D721Med (cell line): ENCODE data around the gene FBXW5.

Source experiments
- DNase-seq: peaks from one replicate; pipeline ENCODE4 v3.0.0; 2011; ENCODE audit warnings: low spot score; ENCODE audit not compliant: insufficient read length
- FAIRE-seq: peaks from 2 replicates; lab custom pipeline; 2011; peaks lifted over from hg19 to GRCh38; lab: Jason Lieb, UNC
- TF ChIP-seq, protein P1 (sequence below): IDR thresholded peaks from 2 replicates; pipeline ENCODE4 v1.5.1; 2012; ENCODE audit warnings: mild to moderate bottlenecking, control low read depth; ENCODE audit not compliant: insufficient read depth; ENCODE audit errors: missing control alignments

The FBXW5 gene

DNA sequence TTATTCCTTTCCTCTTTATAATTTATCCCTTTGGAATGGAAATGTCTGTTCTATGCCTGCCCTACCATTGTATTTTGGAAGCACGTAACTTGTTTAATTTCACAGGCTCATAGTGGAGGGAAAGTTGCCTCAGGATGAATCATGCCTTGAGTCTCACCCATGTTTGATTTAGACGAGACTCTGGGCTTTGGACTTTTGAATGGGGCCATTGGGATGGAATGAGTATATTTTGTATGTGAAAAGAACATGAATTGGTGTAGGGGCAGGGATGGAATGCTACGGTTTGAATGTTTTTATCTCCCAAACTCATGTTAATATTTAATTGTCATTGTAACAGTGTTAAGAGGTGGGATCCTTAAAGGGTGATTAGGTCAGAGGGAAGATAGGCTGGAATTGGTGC lies 10.3 kb downstream of the FBXW5 start:
- DNase-seq (no peak), FAIRE-seq (no peak)
- TF ChIP-seq, protein P1, sequence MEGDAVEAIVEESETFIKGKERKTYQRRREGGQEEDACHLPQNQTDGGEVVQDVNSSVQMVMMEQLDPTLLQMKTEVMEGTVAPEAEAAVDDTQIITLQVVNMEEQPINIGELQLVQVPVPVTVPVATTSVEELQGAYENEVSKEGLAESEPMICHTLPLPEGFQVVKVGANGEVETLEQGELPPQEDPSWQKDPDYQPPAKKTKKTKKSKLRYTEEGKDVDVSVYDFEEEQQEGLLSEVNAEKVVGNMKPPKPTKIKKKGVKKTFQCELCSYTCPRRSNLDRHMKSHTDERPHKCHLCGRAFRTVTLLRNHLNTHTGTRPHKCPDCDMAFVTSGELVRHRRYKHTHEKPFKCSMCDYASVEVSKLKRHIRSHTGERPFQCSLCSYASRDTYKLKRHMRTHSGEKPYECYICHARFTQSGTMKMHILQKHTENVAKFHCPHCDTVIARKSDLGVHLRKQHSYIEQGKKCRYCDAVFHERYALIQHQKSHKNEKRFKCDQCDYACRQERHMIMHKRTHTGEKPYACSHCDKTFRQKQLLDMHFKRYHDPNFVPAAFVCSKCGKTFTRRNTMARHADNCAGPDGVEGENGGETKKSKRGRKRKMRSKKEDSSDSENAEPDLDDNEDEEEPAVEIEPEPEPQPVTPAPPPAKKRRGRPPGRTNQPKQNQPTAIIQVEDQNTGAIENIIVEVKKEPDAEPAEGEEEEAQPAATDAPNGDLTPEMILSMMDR = no peak

DNA sequence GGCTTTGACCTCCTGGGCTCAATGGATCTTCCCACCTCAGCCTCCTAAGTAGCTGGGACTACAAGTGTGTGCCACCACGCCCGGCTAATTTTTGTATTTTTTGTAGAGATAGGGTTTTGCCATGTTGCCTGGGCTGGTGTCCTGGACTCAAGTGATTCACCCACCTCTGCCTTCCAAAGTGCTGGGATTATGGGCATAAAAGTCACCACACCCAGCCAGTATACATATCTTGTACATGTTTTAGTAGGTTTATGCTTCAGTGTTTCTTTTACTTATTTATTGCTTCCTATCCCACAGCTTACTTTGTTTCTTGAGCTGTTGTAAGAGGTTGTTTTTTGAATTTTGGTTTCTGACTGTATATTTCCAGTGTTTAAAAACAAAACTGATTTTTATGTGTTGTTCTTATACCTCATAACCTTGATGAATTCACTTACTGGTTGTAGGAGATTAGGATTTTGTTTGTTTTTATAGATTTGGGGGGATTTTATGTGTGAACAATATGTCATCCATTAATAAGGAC lies 12.9 kb downstream of the FBXW5 start:
- TF ChIP-seq, protein P1 = no peak
- DNase-seq = no peak
- FAIRE-seq = no peak

GRCh38 chr9:136930014-136930413 lies 14.5 kb downstream of the FBXW5 start:
- no peak for FAIRE-seq
- no peak for DNase-seq
- TF ChIP-seq, protein P1 = no peak

DNA sequence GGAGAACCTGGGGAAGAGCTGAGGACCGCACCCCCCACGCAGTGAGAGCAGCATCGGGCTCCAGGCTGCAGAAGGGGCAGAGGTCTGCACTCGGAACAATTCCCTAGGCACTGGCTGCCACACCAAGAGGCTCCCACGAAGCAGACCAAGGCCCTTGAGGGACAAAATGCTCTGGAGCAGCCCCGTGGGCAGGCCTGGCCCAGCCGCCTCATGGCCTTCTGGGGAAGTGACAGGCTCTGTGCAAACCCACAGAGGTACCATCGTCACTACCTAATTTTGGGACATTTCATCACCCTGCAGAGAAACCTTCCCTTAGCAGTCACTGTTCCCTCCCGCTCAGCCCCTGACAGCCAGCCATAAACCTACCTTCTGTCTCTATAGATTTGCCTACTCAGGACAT lies 15.9 kb downstream of the FBXW5 start:
- TF ChIP-seq, protein P1 = no peak
- DNase-seq = no peak
- no peak for FAIRE-seq

DNA sequence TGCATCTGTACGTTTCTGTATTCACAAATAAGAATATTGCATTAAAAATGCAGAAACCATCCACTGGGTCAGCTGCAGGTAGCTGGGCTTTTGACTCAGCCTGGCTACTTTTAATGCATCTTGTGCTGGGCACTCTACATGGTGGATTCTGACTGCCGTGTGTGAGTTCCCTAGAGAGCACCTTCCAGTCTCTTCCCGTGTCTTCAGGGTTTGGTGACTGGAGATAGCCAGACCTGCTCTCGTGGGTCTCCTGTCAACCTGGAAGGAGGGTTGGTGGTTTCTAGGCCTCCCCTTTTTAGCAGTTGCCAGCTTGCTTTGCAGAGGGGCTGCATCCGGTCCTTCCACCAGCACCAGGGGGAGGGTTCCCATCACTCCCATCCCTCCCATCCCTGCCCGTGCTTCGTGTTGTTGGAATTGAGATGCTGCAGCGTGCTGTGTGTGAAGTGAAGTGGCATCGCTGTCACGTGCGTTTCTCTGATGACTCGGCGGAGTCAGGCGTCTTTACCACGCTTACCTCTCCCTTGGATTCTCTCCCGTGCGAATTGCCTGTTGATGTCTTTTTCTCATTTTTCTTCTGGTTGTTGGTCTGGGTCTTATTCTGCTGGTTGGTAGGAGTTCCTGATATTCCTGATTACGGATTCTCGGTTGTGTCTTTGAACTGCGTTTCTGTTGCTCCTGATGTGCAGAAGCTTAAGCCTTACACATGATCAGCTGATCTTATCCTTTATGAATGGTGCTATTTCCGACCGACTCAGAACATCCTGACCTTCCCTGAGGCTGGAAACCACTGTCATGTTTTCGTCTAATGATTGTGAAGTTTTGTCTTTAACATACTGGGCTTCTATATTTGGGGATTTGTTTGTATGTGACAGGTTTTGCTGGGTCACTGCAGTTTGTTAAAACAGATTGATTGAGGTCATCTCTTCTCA lies 16.9 kb downstream of the FBXW5 start:
- TF ChIP-seq, protein P1 = no peak
- DNase-seq = no peak
- FAIRE-seq = no peak

DNA sequence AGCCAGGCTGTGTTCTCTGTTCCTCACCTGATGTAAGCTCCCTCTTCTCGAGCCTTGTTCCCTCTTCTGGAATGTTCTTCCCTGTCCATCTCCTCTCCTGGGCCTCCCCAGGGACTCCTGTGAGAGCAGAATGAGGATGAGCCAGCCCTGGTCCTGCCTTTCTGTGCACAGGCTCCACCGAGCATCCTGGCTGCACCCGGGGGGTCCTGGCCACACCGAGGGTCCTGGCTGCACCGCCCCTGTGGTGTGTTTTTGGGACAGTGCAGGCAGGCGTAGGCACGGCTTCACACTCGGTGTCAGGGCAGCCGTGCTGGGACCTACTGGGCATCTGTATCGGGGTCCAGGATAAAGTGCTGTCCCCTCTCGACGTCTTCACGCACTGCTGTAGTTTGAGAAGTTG lies 17.8 kb downstream of the FBXW5 start:
- FAIRE-seq = no peak
- TF ChIP-seq, protein P1 = no peak
- DNase-seq = no peak
